HG03469 (cell line): ENCODE results near the gene CCR5AS.

Experiments used
- ATAC-seq: cut with Tn5 transposase; IDR thresholded peaks from one replicate; pipeline ENCODE4 v1.9.1; 2021; ENCODE audit warnings: mild to moderate bottlenecking, moderate library complexity, moderate number of reproducible peaks; ENCODE audit not compliant: unreplicated experiment

The CCR5AS gene

DNA sequence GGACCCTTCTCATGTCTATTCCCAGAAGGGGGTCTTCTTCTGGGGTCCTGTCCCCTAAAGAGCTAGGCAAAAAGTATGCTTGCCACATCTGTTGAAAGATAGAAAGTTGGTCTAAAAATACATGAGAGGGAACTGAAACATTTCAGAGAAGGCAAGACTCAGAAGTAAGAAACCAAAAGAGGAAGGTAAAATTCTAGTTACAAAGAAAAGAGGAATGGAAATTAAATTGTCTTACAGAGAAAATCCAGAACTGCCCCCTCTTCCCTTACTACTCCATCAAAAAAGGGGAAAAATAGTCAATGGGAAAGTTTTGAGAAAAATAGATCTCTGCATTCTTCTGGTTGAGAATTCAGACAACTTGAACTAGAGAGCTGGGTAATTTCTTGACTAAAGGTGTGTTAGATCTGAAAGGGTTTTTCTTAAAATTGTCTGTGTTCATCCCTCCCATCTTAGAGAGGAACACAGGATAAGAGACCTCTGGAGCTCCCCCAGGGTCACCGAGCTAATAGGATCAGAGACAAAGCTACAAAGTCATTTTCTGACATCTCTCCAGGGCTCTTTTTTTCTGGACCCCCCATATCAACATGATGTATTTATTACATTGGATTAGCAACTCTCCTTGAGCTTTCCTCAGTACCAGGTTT, 85.3 kb downstream of the CCR5AS start:
- no peak for ATAC-seq

DNA sequence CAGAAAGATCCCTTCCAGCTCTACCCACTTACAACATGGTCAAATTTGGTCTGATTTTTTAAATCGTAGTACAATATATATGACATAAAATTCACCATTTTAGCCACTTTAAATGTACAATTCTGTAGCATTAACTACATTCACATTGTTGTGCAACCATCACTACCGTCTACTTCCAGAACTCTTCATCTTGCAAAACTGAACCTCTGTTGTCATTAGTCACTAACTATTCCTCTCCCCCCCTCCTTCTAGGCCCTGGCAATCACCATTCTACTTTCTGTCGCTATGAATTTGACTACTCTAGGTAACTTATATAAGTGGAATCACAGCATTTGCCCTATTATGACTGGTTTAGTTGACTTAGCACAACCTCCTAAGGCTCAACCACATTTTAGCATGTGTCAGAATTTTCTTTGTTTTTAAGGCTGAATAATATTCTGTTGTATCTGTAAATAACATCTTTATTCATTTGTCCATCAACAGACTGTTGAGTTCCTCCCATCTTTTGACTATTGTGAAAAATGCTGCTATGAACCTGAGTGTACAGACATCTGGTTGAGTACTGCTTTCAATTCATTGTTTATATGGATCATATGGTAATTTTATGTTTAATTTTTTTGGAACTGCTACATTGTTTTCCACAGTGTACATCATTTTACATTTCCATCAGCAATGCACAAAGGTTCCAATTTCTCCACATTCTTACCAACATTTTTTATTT, 88.5 kb downstream of the CCR5AS start:
- no peak for ATAC-seq

DNA sequence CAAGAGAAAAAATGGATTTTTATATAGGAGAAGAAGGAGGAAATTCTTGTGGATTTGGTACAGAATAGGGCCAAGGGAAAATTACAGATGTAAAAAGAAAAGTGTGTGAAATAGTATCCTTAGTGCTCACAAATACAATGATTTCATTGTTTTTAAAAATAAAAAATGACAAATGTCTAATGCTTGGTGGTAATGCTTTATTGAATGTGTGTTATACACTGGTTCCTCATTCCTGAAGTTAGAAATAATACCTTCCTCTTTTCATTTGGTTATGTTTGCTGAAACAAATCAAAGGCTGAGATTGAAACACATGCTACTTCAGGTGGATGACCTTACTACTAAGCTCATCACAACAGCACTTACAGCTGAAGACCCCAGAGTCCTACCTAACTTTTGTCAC, 90.7 kb downstream of the CCR5AS start:
- ATAC-seq, result no peak

DNA sequence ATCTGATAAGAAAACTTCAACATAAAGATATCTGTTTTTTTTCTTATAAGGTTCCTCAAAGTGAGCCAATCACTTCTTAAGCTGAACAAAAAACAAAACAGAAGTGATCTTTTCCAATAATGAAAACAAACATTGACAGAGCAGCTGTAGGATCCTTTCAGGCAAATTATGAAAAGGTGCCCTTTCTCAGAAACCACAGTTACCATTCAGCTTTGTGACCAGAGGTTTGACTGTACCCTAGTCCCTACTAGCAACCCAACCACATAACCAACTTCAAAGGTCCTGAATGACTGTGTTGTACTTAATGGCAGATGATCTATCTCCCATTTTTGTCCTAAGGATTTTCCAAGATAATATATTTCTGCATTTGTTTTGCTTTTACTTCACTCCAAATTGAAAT, 92.3 kb downstream of the CCR5AS start:
- no peak for ATAC-seq
